CD4-positive, alpha-beta T cell (primary cell): ENCODE measurements around the gene LRP6. TPM values are rescaled to one million over a fixed set of nuclear protein-coding genes. Genes with fewer than 3 reads are reported as not detected.

Experiments
- ATAC-seq: fragments of 200-7000 bp; cut with Tn5 transposase; one replicate; pipeline ENCODE4 v1.10.0; 2022; ENCODE audit warnings: mild to moderate bottlenecking; ENCODE audit not compliant: poor library complexity
- CTCF ChIA-PET: fragments of 350-600 bp; sonication (Branson Sonifier 250); formaldehyde crosslinking; loops from one replicate; lab custom pipeline; 2021; ENCODE audit warnings: antibody characterized with exemption, inconsistent platforms; lab: Charles Lee
- POLR2A ChIA-PET: fragments of 350-600 bp; sonication (Branson Sonifier 250); formaldehyde crosslinking; loops from one replicate; lab custom pipeline; 2021; ENCODE audit warnings: antibody characterized with exemption, inconsistent platforms; lab: Charles Lee
- DNase-seq, 14 experiments: peaks; one replicate each; pipeline ENCODE4 v3.0.0-alpha.2; 2013 to 2020; ENCODE audit warnings: mixed read lengths in 2 of 14
- H3K27ac ChIP-seq, 2 donors: one replicate each; pipeline versions ENCODE4 v1.5.1 to v1.7.0; 2013; ENCODE audit warnings: low read length in 2 of 2, low read depth in 1 of 2, mild to moderate bottlenecking in 1 of 2
- H3K27me3 ChIP-seq, 2 experiments: 1 replicate in 1 of 2; 2 replicates in 1 of 2; pipeline versions ENCODE4 v1.6.1 to v1.7.0; 2013; ENCODE audit warnings: low read length in 2 of 2, control low read depth in 1 of 2, mild to moderate bottlenecking in 1 of 2, moderate library complexity in 1 of 2; ENCODE audit not compliant: insufficient read depth in 2 of 2, control insufficient read depth in 1 of 2
- H3K36me3 ChIP-seq: one replicate; pipeline ENCODE4 v1.6.1; 2013; ENCODE audit warnings: low read length, control low read depth; ENCODE audit not compliant: insufficient read depth
- H3K4me1 ChIP-seq: one replicate; pipeline ENCODE4 v1.6.1; 2013; ENCODE audit warnings: low read length, control low read depth; ENCODE audit not compliant: insufficient read depth
- H3K4me3 ChIP-seq: one replicate; pipeline ENCODE4 v1.5.1; 2013; ENCODE audit warnings: mild to moderate bottlenecking, low read length, moderate library complexity
- H3K9me3 ChIP-seq, 2 experiments: 1 replicate in 1 of 2; 2 replicates in 1 of 2; pipeline versions ENCODE4 v1.6.1 to v1.7.0; 2013; ENCODE audit warnings: low read length in 2 of 2, mild to moderate bottlenecking in 2 of 2, control low read depth in 1 of 2, moderate library complexity in 1 of 2; ENCODE audit not compliant: control insufficient read depth in 1 of 2, insufficient read depth in 1 of 2
- H3K27ac Mint-ChIP-seq: one replicate; pipeline ENCODE4 v1.8.0; 2020; ENCODE audit warnings: mixed read lengths
- H3K27me3 Mint-ChIP-seq: one replicate; pipeline ENCODE4 v1.8.0; 2021; ENCODE audit warnings: mixed read lengths
- H3K36me3 Mint-ChIP-seq: one replicate; pipeline ENCODE4 v1.8.0; 2021; ENCODE audit warnings: low read depth, mixed read lengths
- H3K4me1 Mint-ChIP-seq: one replicate; pipeline ENCODE4 v1.8.0; 2021; ENCODE audit warnings: low read depth, mixed read lengths
- H3K4me3 Mint-ChIP-seq: one replicate; pipeline ENCODE4 v1.8.0; 2020; ENCODE audit warnings: mild to moderate bottlenecking, mixed read lengths
- H3K9me3 Mint-ChIP-seq: one replicate; pipeline ENCODE4 v1.8.0; 2020; ENCODE audit warnings: mixed read lengths
- intact Hi-C, 2 experiments: fragments of 100-400 bp; cut with DNase I in 1 of 2; cut with micrococcal nuclease in 1 of 2; formaldehyde crosslinking; loops; one replicate each; pipeline versions ENCODE4 v1.15.1 to v1.9.0; 2023 to 2025; cut with DNase I, micrococcal nuclease
- total RNA-seq, 174 experiments: library from RNA in 2 of 174; stranded (reverse) in 2 of 174; gene quantifications; one replicate each; pipeline ENCODE4 v1.2.3 and lab custom pipeline; 2021 to 2026
- TF ChIP-seq, protein P1 (sequence below): fragments of 200-600 bp; IDR thresholded peaks from one replicate; pipeline ENCODE4 v1.8.0; 2022; ENCODE audit warnings: antibody characterized with exemption, mild to moderate bottlenecking

The LRP6 gene
- total RNA-seq, 2 experiments from 2014 or later, result 5.2 to 6.8 TPM

DNA sequence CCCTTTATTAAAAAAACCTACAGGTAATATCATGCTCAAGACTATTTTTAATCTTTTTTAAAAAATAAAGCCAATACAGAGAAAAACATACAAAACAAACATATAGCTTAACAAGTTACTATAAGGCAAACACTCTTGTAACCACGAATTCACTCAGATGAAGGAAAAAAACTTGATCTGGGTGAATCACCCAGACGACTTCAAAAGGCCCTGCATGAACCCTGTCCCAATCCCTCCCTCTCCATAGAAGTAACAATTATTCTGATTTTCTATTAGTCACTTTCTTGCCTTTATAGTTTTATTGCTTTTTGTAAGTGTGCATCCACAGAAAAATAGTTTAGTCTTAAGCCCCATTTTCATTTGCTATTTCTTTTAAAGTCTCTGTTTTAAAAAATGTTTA is 72.6 kb downstream of the LRP6 start:
- no peak overlapping the region for H3K27ac Mint-ChIP-seq
- H3K4me3 ChIP-seq, result no peak overlapping the region
- no peaks in the 10 kb centered on the region for H3K27me3 Mint-ChIP-seq
- DNase-seq (no peak), ATAC-seq (no peak)
- peaks cover 6% of the 10 kb centered on the region for H3K4me1 Mint-ChIP-seq
- H3K27me3 ChIP-seq, result no peaks in the 10 kb centered on the region
- intact Hi-C loops, result no loop called here
- H3K4me3 Mint-ChIP-seq, result no peak overlapping the region
- TF ChIP-seq, protein P1, sequence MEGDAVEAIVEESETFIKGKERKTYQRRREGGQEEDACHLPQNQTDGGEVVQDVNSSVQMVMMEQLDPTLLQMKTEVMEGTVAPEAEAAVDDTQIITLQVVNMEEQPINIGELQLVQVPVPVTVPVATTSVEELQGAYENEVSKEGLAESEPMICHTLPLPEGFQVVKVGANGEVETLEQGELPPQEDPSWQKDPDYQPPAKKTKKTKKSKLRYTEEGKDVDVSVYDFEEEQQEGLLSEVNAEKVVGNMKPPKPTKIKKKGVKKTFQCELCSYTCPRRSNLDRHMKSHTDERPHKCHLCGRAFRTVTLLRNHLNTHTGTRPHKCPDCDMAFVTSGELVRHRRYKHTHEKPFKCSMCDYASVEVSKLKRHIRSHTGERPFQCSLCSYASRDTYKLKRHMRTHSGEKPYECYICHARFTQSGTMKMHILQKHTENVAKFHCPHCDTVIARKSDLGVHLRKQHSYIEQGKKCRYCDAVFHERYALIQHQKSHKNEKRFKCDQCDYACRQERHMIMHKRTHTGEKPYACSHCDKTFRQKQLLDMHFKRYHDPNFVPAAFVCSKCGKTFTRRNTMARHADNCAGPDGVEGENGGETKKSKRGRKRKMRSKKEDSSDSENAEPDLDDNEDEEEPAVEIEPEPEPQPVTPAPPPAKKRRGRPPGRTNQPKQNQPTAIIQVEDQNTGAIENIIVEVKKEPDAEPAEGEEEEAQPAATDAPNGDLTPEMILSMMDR, result no peak
- no peak overlapping the region for H3K27ac ChIP-seq
- H3K9me3 Mint-ChIP-seq, result peaks cover 8% of the 10 kb centered on the region
- no peaks in the 10 kb centered on the region for H3K4me1 ChIP-seq
- ChIA-PET CTCF (no interaction called here), POLR2A (no interaction called here)
- H3K36me3 ChIP-seq, result no peaks in the 10 kb centered on the region
- H3K36me3 Mint-ChIP-seq, result peaks cover 27% of the 10 kb centered on the region
- peaks cover 0 to 7% of the 10 kb centered on the region in 2 experiments for H3K9me3 ChIP-seq

DNA sequence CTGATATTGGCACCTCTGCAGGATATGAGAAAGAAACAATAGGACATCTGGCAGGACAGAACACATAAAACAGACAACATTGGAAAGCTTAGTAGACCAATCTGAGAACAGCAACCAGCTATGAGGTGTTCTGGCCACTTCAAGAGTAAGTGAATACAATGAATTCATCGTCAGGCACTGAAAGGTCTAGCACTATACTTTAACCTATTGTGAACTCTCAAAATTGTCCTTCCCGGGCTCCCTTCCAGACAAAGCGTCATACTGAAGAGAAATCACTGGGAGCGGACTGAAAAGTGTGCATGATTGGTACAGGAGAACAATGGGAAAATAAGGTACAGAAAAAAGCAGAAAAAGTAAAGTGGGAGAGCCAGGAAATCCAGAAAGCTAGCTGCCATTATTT is 75.8 kb downstream of the LRP6 start:
- no peak overlapping the region for H3K27ac Mint-ChIP-seq
- no peaks in the 10 kb centered on the region for H3K27me3 ChIP-seq
- H3K27ac ChIP-seq, result no peak overlapping the region
- no peak overlapping the region for H3K4me3 ChIP-seq
- H3K4me3 Mint-ChIP-seq, result no peak overlapping the region
- POLR2A ChIA-PET, result no interaction called here
- CTCF ChIA-PET, result no interaction called here
- DNase-seq (no peak), ATAC-seq (no peak)
- no peaks in the 10 kb centered on the region for H3K27me3 Mint-ChIP-seq
- H3K9me3 Mint-ChIP-seq, result no peaks in the 10 kb centered on the region
- intact Hi-C loops, result no loop called here
- H3K4me1 ChIP-seq, result no peaks in the 10 kb centered on the region
- no peaks in the 10 kb centered on the region for H3K9me3 ChIP-seq
- no peaks in the 10 kb centered on the region for H3K36me3 ChIP-seq
- peaks cover 4% of the 10 kb centered on the region for H3K36me3 Mint-ChIP-seq
- H3K4me1 Mint-ChIP-seq, result peaks cover 6% of the 10 kb centered on the region
- TF ChIP-seq, protein P1, result no peak

DNA sequence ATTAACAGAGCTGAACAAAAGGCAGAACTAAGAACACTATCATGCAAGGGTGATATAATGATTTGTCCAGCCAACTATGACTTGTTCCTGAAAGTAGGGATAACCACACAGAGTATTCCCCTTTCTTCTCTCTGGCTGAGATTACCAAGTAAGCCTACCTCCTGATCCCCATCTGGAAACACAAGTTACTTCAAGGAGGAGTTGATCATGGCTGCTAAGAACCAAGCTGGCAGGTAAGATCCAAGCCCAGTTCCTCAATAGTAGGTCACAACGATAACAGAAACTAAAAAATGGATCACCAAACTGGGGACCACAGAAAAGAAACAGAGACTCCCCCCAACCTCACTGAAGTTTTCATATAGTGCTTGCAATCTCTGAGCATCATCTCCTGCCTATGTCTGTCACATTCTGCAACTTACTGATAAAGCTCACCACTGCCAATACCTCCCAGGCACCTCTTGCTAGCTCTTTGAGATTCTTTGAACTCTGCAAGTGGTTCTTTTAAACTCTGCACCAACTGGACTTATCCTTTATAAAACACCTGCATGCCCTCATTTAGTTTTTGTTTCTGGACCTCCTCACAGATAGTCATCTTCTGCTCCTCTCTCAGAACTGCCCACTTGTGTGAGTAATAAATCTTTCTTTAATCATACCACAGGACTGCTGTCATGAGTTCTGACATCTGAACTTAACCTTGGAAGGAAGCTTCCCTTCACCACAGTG is 76.6 kb downstream of the LRP6 start:
- no peaks in the 10 kb centered on the region for H3K27me3 ChIP-seq
- DNase-seq (no peak), ATAC-seq (no peak)
- H3K4me3 ChIP-seq, result no peak overlapping the region
- no peak overlapping the region for H3K4me3 Mint-ChIP-seq
- H3K9me3 Mint-ChIP-seq, result no peaks in the 10 kb centered on the region
- CTCF ChIA-PET, result no interaction called here
- TF ChIP-seq, protein P1, result no peak
- no peaks in the 10 kb centered on the region for H3K27me3 Mint-ChIP-seq
- H3K27ac ChIP-seq, result no peak overlapping the region
- no peaks in the 10 kb centered on the region for H3K9me3 ChIP-seq
- no peak overlapping the region for H3K27ac Mint-ChIP-seq
- intact Hi-C loops, result no loop called here
- peaks cover 6% of the 10 kb centered on the region for H3K4me1 Mint-ChIP-seq
- peaks cover 3% of the 10 kb centered on the region for H3K36me3 Mint-ChIP-seq
- no peaks in the 10 kb centered on the region for H3K4me1 ChIP-seq
- H3K36me3 ChIP-seq, result no peaks in the 10 kb centered on the region
- POLR2A ChIA-PET, result no interaction called here
